IgD-negative memory B cell (primary cell): ENCODE data around the gene CEBPG. TPM values are rescaled to one million over a fixed set of nuclear protein-coding genes. Genes with fewer than 3 reads are reported as not detected.

Experiments used
- H3K27ac Mint-ChIP-seq, 3 donors: one replicate each; pipeline ENCODE4 v1.8.0; 2020 to 2022; ENCODE audit warnings: mild to moderate bottlenecking in 3 of 3, mixed read lengths in 3 of 3, moderate library complexity in 1 of 3
- H3K27me3 Mint-ChIP-seq: one replicate; pipeline ENCODE4 v1.8.0; 2021; ENCODE audit warnings: mixed read lengths
- H3K36me3 Mint-ChIP-seq: one replicate; pipeline ENCODE4 v1.8.0; 2020; ENCODE audit warnings: mild to moderate bottlenecking, mixed read lengths
- H3K4me1 Mint-ChIP-seq, 3 donors: one replicate each; pipeline ENCODE4 v1.8.0; 2020 to 2022; ENCODE audit warnings: mixed read lengths in 3 of 3, mild to moderate bottlenecking in 1 of 3
- H3K4me3 Mint-ChIP-seq, 4 donors: one replicate each; pipeline ENCODE4 v1.8.0; 2020 to 2022; ENCODE audit warnings: mild to moderate bottlenecking in 4 of 4, mixed read lengths in 4 of 4, moderate library complexity in 3 of 4
- H3K9me3 Mint-ChIP-seq, 3 donors: one replicate each; pipeline ENCODE4 v1.8.0; 2020 to 2021; ENCODE audit warnings: mixed read lengths in 3 of 3, mild to moderate bottlenecking in 1 of 3
- polyA plus RNA-seq: library from polyadenylated mRNA; unstranded; fragments of 300-500 nt; fragmentation: Illumina TruSeq; gene quantifications from one replicate; pipeline ENCODE4 v1.2.3, GENCODE V29; 2021

CEBPG gene
- polyA plus RNA-seq, 1 donor from 2014 or later: 15.2 TPM

GRCh38 chr19:33393286-33394005 is 19.9 kb downstream of the CEBPG start:
- H3K4me3 Mint-ChIP-seq: no peak overlapping the region
- H3K4me1 Mint-ChIP-seq: no peaks in the 10 kb centered on the region
- no peaks in the 10 kb centered on the region for H3K9me3 Mint-ChIP-seq
- no peaks in the 10 kb centered on the region for H3K27me3 Mint-ChIP-seq
- no peaks in the 10 kb centered on the region for H3K36me3 Mint-ChIP-seq
- H3K27ac Mint-ChIP-seq: no peak overlapping the region

DNA sequence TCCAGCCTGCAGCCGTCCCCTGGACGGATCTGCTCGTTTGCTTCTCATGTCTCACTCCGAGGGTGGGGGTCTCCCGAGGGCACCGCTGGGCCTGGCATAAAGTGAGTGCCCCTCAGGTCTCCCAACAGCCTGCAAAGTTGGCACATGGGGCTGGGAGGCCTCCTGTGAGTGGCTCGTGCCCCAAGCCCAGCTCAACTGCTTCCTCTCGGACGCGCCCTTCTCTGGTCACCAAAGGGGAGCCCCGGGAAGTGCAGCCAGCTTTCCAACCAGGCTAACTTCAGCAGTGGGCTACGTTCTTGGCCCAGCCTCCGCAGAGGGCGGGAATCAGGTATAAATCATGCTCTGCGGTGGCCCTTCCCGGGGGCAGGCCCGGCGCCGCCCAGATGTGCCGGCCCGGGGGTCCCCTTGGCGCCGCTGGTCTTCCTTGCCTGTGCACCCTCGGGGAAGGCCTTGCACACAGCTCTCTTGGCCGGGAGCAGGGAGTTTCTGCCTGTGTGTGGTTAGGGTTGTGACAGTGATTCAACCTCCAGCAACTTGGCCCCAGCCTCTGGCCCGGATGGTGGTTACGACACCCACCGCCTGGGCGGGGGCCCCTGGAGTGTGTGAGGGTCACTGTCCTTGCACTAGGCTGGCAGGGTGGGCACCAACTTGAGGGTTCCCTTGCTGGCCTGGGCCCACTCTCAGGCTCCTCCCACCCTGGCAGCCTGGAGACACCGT is 20.7 kb downstream of the CEBPG start:
- Mint-ChIP-seq H3K27me3 (no peaks in the 10 kb centered on the region), H3K4me1 (no peaks in the 10 kb centered on the region), H3K27ac (peak overlapping the region in 1 of 3 donors; percentile 39), H3K4me3 (no peak overlapping the region), H3K9me3 (no peaks in the 10 kb centered on the region), H3K36me3 (no peaks in the 10 kb centered on the region)

DNA sequence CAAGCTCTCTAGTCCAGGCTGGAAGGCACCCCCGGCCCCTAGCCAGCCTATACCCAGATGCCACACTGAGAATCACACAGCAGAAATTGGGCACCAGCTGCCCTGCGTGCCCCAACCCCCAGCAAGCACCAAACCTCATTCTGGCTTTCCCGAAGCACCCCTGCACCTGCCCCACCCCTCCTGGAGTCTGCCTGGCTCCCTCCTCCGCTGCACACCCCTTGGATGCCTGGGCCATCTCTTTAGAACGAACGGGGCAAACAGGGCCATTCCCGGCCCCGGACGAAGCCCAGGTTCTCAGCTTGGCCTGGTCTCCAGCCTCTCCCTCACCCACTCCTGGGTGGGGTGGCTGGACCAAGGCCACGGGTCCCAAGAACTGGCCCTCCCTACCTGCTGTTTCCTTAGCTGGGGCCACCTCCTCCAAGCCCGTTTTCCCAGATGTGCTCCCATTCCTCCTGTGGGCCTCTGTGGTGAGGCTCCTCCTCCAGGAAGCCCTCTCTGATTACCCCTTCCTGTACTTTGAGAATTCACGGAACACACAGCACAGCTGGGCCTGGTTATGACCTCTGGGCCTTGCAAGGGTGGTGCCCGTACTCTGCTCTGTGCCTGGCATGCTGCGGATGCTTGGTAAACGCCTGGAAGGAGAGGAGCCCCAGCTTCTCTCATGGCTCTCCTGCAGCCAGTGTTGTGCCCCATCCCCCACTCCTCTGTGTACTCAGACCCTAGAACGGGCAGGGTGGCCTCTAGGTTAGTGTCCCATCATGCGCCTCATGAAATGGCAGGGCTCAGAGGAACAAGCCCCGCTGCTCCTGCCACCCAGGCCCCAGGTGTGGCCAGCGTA is 21.4 kb downstream of the CEBPG start:
- Mint-ChIP-seq H3K9me3 (no peaks in the 10 kb centered on the region), H3K27me3 (no peaks in the 10 kb centered on the region), H3K4me1 (no peaks in the 10 kb centered on the region), H3K27ac (peak overlapping the region in 1 of 3 donors; percentile 39), H3K4me3 (no peak overlapping the region), H3K36me3 (no peaks in the 10 kb centered on the region)

- no peaks in the 10 kb centered on the region for H3K36me3 Mint-ChIP-seq
Measured at GRCh38 chr19:33395561-33396550, 22.3 kb downstream of the CEBPG start.

GRCh38 chr19:33396701-33397535 is 23.4 kb downstream of the CEBPG start:
- no peaks in the 10 kb centered on the region for H3K27me3 Mint-ChIP-seq
- H3K27ac Mint-ChIP-seq: no peak overlapping the region
- H3K9me3 Mint-ChIP-seq: no peaks in the 10 kb centered on the region
- no peak overlapping the region for H3K4me3 Mint-ChIP-seq
- H3K4me1 Mint-ChIP-seq: no peaks in the 10 kb centered on the region
- no peaks in the 10 kb centered on the region for H3K36me3 Mint-ChIP-seq

More at GRCh38 chr19:33395561-33396550, 22.3 kb downstream of the CEBPG start:
- no peaks in the 10 kb centered on the region for H3K27me3 Mint-ChIP-seq
- H3K9me3 Mint-ChIP-seq: no peaks in the 10 kb centered on the region
- H3K27ac Mint-ChIP-seq: no peak overlapping the region
- H3K4me1 Mint-ChIP-seq: no peaks in the 10 kb centered on the region
- no peak overlapping the region for H3K4me3 Mint-ChIP-seq

- H3K27ac Mint-ChIP-seq: no peak overlapping the region
- H3K9me3 Mint-ChIP-seq: no peaks in the 10 kb centered on the region
- no peaks in the 10 kb centered on the region for H3K4me1 Mint-ChIP-seq
- no peaks in the 10 kb centered on the region for H3K36me3 Mint-ChIP-seq
- no peak overlapping the region for H3K4me3 Mint-ChIP-seq
- no peaks in the 10 kb centered on the region for H3K27me3 Mint-ChIP-seq
Measured at GRCh38 chr19:33397536-33398360, 24.2 kb downstream of the CEBPG start.

DNA sequence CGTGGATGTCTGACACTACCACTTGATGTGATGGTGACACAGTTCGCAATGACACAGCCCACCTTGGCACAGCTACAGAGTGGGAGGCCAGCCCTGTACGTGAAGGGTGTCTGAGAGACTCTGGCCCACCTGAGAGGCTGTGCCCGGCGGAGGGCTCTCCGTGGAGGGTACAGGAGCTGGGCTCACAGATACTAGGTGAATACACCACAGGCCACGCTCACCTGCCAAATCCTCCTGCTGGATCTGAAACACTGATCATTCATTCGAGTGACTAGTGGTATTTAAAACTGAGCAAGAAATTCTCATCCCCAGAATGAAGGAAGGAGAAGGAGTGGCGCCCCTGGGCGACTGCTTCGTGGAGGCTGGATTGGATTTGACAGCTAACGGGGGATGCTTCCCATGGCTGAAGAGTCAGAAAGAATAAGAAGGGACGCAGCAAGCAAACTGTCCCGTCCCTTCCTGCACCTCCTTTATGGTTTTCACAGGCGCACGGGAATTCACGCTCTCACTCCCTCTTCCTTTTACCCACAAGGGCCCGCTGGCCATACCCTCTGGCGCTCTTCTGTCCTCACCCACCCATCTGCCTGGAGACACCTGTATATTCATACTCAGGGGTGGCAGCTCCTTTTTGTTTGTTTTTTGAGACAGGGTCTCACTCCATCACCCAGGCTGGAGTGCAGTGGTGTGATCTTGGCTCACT is 25.0 kb downstream of the CEBPG start:
- H3K9me3 Mint-ChIP-seq: no peaks in the 10 kb centered on the region

GRCh38 chr19:33399081-33399744 is 25.7 kb downstream of the CEBPG start:
- H3K36me3 Mint-ChIP-seq: no peaks in the 10 kb centered on the region
- no peaks in the 10 kb centered on the region for H3K9me3 Mint-ChIP-seq
- H3K4me1 Mint-ChIP-seq: no peaks in the 10 kb centered on the region
- H3K27ac Mint-ChIP-seq: no peak overlapping the region
- no peaks in the 10 kb centered on the region for H3K27me3 Mint-ChIP-seq
- no peak overlapping the region for H3K4me3 Mint-ChIP-seq

More for the DNA sequence above, 25.0 kb downstream of the CEBPG start:
- Mint-ChIP-seq H3K27me3 (no peaks in the 10 kb centered on the region), H3K4me3 (no peak overlapping the region), H3K4me1 (no peaks in the 10 kb centered on the region), H3K36me3 (no peaks in the 10 kb centered on the region), H3K27ac (no peak overlapping the region)

GRCh38 chr19:33399745-33400681 is 26.5 kb downstream of the CEBPG start:
- H3K9me3 Mint-ChIP-seq: no peaks in the 10 kb centered on the region
- no peak overlapping the region for H3K27ac Mint-ChIP-seq
- H3K4me1 Mint-ChIP-seq: no peaks in the 10 kb centered on the region
- H3K36me3 Mint-ChIP-seq: no peaks in the 10 kb centered on the region
- H3K4me3 Mint-ChIP-seq: no peak overlapping the region
- H3K27me3 Mint-ChIP-seq: no peaks in the 10 kb centered on the region

GRCh38 chr19:33400856-33401682 is 27.6 kb downstream of the CEBPG start:
- Mint-ChIP-seq H3K9me3 (no peaks in the 10 kb centered on the region), H3K4me3 (no peak overlapping the region), H3K27ac (no peak overlapping the region), H3K36me3 (no peaks in the 10 kb centered on the region), H3K4me1 (no peaks in the 10 kb centered on the region), H3K27me3 (no peaks in the 10 kb centered on the region)
